HepG2 (cell line): Measurements from ENCODE around the gene EYA3. TPM values are rescaled to one million over a fixed set of nuclear protein-coding genes. Genes with fewer than 3 reads are reported as not detected.

Experiments
- ATF6 ChIP-seq: sonication (generic); formaldehyde crosslinking; conservative IDR thresholded peaks from 2 replicates; pipeline ENCODE4 v1.4.0; 2020; ENCODE audit warnings: missing genetic modification reagents
- CBX1 ChIP-seq: IDR thresholded peaks from one replicate; pipeline ENCODE4 v1.6.1; 2016; ENCODE audit warnings: antibody characterized with exemption, low read depth
- DNMT3B ChIP-seq: conservative IDR thresholded peaks from 2 replicates; pipeline ENCODE4 v1.6.1; 2016; ENCODE audit warnings: missing biosample characterization, control low read depth
- EP300 ChIP-seq, 3 experiments: sonication (generic) in 1 of 3; formaldehyde crosslinking in 1 of 3; IDR thresholded peaks; 2 replicates each; pipeline versions ENCODE4 v1.5.1 to v1.6.1; 2011 to 2020; ENCODE audit warnings: low read depth in 2 of 3, low read length in 2 of 3, borderline replicate concordance in 1 of 3, improper control_type of control experiment in 1 of 3, mild to moderate bottlenecking in 1 of 3, missing genetic modification reagents in 1 of 3, moderate library complexity in 1 of 3
- GABPB1 ChIP-seq: IDR thresholded peaks from 2 replicates; pipeline ENCODE4 v1.6.1; 2016; ENCODE audit warnings: mild to moderate bottlenecking, missing genetic modification reagents, moderate library complexity, missing compliant biosample characterization
- MAFG ChIP-seq: sonication (generic); formaldehyde crosslinking; IDR thresholded peaks from 2 replicates; pipeline ENCODE4 v1.5.1; 2020; ENCODE audit warnings: mild to moderate bottlenecking, missing genetic modification reagents
- MBD4 ChIP-seq: IDR thresholded peaks from 2 replicates; pipeline ENCODE4 v1.6.1; 2012; ENCODE audit warnings: low read length, inconsistent platforms, borderline replicate concordance
- MTF1 ChIP-seq: sonication (generic); formaldehyde crosslinking; IDR thresholded peaks from 2 replicates; pipeline ENCODE4 v1.5.0; 2020; ENCODE audit warnings: missing genetic modification reagents
- NR1H2 ChIP-seq: sonication (generic); formaldehyde crosslinking; IDR thresholded peaks from 2 replicates; pipeline ENCODE4 v1.8.1; 2022; ENCODE audit warnings: low read depth, missing genetic modification reagents, borderline replicate concordance
- PCBP1 ChIP-seq: fragments of 200-400 bp; formaldehyde crosslinking; IDR thresholded peaks from 2 replicates; pipeline ENCODE4 v1.6.1; 2017; ENCODE audit warnings: mild to moderate bottlenecking, low read depth, low read length, borderline replicate concordance
- PITX1 ChIP-seq: sonication (generic); formaldehyde crosslinking; IDR thresholded peaks from 2 replicates; pipeline ENCODE4 v1.5.1; 2020; ENCODE audit warnings: mild to moderate bottlenecking, missing genetic modification reagents
- SP1 ChIP-seq, 2 experiments: fragments of 450-650 bp in 1 of 2; sonication (generic) in 1 of 2; formaldehyde crosslinking in 1 of 2; IDR thresholded peaks; 2 replicates each; pipeline versions ENCODE4 v1.4.0 to v1.6.1; 2016 to 2020; ENCODE audit warnings: missing genetic modification reagents in 1 of 2
- SRSF1 ChIP-seq: fragments of 200-400 bp; formaldehyde crosslinking; optimal IDR thresholded peaks from 2 replicates; pipeline ENCODE3; 2017; ENCODE audit warnings: mild to moderate bottlenecking, low read depth, low read length, moderate library complexity
- TAF15 ChIP-seq: fragments of 200-400 bp; formaldehyde crosslinking; IDR thresholded peaks from one replicate; pipeline ENCODE4 v1.6.1; 2018; ENCODE audit warnings: mild to moderate bottlenecking, low read depth, low read length; ENCODE audit not compliant: poor library complexity, severe bottlenecking
- ZFYVE20 ChIP-seq: sonication (generic); formaldehyde crosslinking; IDR thresholded peaks from 2 replicates; pipeline ENCODE4 v1.8.0; 2023; ENCODE audit warnings: low read depth, mild to moderate bottlenecking, moderate library complexity, missing genetic modification reagents, borderline replicate concordance
- ZNF414 ChIP-seq: sonication (generic); formaldehyde crosslinking; IDR thresholded peaks from 2 replicates; pipeline ENCODE4 v1.5.0; 2020; ENCODE audit warnings: missing genetic modification reagents
- ZNF775 ChIP-seq: sonication (generic); formaldehyde crosslinking; IDR thresholded peaks from 2 replicates; pipeline ENCODE4 v1.4.0; 2020; ENCODE audit warnings: missing genetic modification reagents, mild to moderate bottlenecking, moderate library complexity, borderline replicate concordance
- ZSCAN30 ChIP-seq: sonication (generic); formaldehyde crosslinking; IDR thresholded peaks from 2 replicates; pipeline ENCODE4 v1.5.0; 2020; ENCODE audit warnings: mild to moderate bottlenecking, missing genetic modification reagents
- polyA plus RNA-seq, 8 experiments: library from polyadenylated mRNA; depleted of rRNA in 3 of 8; stranded (reverse) in 7 of 8; unstranded in 1 of 8; fragments of >200 nt; fragmentation: Illumina TruSeq in 4 of 8; extraction: Trizol in 4 of 8; gene quantifications; 2 replicates each; pipeline versions ENCODE4 v1.2.1 to v1.2.3, GENCODE V29; 2011 to 2016; ENCODE audit warnings: low read depth in 4 of 8, missing spikeins in 1 of 8, mixed read lengths in 1 of 8; ENCODE audit not compliant: insufficient read depth in 1 of 8
- total RNA-seq, 5 experiments: library from RNA; depleted of rRNA; stranded (reverse); fragments of >200 nt; fragmentation: Illumina TruSeq; extraction: Trizol; gene quantifications; 2 replicates each; pipeline ENCODE4 v1.2.3, GENCODE V29; 2016; ENCODE audit warnings: low read depth in 1 of 5
- TF ChIP-seq, protein P1 (sequence below): IDR thresholded peaks from 2 replicates; pipeline ENCODE4 v1.6.1; 2016; ENCODE audit warnings: missing genetic modification reagents, missing compliant biosample characterization
- TF ChIP-seq, protein P2 (sequence below): sonication (generic); formaldehyde crosslinking; IDR thresholded peaks from 2 replicates; pipeline ENCODE4 v1.4.0; 2020; ENCODE audit warnings: missing genetic modification reagents

Gene EYA3
- total and polyA plus RNA-seq, 2 of the 13 experiments (the other 11 are each of a cell fraction or from before 2014, with no cell fraction given), result 13.9 to 19.7 TPM

DNA sequence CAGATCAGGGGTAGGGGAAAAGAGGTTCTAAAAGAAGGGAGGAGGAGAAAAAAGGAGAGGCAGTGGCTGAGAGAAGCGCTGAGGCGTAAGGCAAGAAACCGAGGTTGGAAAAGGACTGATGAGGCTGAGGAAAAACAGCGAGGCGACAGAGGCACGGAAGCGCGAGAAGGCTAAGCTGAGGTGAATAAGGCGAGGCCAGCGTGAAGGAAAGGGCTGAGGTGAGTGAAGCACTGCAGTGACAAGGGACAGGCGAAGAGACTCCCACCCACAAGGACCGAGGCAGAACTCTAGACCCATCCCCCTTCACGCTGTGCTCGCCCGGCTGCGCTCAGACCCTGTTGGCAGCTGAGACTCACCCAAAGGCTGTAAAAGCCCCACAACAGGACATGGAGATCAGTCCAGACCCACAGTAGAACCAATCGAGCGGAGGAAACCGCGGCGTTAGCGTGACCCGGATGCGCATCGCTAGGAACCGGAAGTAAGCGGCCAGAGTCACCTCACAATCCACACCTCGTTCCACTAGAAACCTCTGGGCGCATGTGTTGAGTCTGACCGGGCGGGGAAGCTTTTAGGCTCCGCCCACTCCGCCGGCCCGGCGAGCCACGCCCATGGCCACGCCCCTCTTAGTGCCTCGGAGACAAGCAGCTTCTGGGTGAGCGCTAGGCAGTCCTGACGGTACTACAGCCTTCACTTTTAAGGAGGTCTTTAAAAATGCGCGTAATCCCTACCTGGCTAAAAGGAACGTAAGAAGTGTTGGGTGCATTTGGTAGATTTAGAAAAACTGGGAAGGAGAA lies at the start of gene EYA3 (continued):
- TF ChIP-seq ATF6 (no peak), ZNF775 (CRISPR knock-in tag) (0 out of 2 replicates have a peak, but pooled peaks have one; percentile 20), DNMT3B (CRISPR knock-in tag) (no peak; the same call in 1 of the 2 replicates), EP300 (IDR thresholded peaks at IDR 0.05; ENCODE audit: low read depth in 2 of 2, low read length in 2 of 2) (no peak), EP300 (CRISPR knock-in tag; IDR thresholded peaks at IDR 0.05; ENCODE audit: borderline replicate concordance) (no peak), ZFYVE20 (CRISPR knock-in tag) (no peak), ZNF414 (no peak), NR1H2 (CRISPR knock-in tag) (no peak), ZSCAN30 (CRISPR knock-in tag) (no peak), CBX1 (no peak), MBD4 (no peak), TAF15 (no peak), SRSF1 (no peak), SP1 (IDR thresholded peaks at IDR 0.05) (no peak), SP1 (CRISPR knock-in tag; IDR thresholded peaks at IDR 0.05) (peak; percentile 90), GABPB1 (CRISPR knock-in tag) (peak; percentile 98), PITX1 (CRISPR knock-in tag) (no peak), MAFG (CRISPR knock-in tag) (no peak), PCBP1 (no peak), MTF1 (CRISPR knock-in tag) (no peak)
- TF ChIP-seq, protein P1, sequence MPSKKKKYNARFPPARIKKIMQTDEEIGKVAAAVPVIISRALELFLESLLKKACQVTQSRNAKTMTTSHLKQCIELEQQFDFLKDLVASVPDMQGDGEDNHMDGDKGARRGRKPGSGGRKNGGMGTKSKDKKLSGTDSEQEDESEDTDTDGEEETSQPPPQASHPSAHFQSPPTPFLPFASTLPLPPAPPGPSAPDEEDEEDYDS (CRISPR knock-in tag), result peak; percentile 92
- TF ChIP-seq, protein P2, sequence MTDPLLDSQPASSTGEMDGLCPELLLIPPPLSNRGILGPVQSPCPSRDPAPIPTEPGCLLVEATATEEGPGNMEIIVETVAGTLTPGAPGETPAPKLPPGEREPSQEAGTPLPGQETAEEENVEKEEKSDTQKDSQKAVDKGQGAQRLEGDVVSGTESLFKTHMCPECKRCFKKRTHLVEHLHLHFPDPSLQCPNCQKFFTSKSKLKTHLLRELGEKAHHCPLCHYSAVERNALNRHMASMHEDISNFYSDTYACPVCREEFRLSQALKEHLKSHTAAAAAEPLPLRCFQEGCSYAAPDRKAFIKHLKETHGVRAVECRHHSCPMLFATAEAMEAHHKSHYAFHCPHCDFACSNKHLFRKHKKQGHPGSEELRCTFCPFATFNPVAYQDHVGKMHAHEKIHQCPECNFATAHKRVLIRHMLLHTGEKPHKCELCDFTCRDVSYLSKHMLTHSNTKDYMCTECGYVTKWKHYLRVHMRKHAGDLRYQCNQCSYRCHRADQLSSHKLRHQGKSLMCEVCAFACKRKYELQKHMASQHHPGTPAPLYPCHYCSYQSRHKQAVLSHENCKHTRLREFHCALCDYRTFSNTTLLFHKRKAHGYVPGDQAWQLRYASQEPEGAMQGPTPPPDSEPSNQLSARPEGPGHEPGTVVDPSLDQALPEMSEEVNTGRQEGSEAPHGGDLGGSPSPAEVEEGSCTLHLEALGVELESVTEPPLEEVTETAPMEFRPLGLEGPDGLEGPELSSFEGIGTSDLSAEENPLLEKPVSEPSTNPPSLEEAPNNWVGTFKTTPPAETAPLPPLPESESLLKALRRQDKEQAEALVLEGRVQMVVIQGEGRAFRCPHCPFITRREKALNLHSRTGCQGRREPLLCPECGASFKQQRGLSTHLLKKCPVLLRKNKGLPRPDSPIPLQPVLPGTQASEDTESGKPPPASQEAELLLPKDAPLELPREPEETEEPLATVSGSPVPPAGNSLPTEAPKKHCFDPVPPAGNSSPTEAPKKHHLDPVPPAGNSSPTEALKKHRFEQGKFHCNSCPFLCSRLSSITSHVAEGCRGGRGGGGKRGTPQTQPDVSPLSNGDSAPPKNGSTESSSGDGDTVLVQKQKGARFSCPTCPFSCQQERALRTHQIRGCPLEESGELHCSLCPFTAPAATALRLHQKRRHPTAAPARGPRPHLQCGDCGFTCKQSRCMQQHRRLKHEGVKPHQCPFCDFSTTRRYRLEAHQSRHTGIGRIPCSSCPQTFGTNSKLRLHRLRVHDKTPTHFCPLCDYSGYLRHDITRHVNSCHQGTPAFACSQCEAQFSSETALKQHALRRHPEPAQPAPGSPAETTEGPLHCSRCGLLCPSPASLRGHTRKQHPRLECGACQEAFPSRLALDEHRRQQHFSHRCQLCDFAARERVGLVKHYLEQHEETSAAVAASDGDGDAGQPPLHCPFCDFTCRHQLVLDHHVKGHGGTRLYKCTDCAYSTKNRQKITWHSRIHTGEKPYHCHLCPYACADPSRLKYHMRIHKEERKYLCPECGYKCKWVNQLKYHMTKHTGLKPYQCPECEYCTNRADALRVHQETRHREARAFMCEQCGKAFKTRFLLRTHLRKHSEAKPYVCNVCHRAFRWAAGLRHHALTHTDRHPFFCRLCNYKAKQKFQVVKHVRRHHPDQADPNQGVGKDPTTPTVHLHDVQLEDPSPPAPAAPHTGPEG (CRISPR knock-in tag), result no peak
